GM12878 (cell line): Measurements from ENCODE around the gene TBX4. TPM values are rescaled to one million over a fixed set of nuclear protein-coding genes. Genes with fewer than 3 reads are reported as not detected.
"Not testable (repeated sequence)": the region's sequence is repeated elsewhere in the genome, so short reads cannot be mapped to it uniquely, and the experiment has no call there.

Experiments
- ATAC-seq: fragments of 200-7000 bp; cut with Tn5 transposase; 3 replicates; pipeline ENCODE4 v1.9.1; 2020; ENCODE audit warnings: mild to moderate bottlenecking, moderate library complexity
- BruUV-seq: library from RNA; stranded (reverse); fragments of 400-500 nt; replicated peaks from 2 replicates; lab custom pipeline; 2021; lab: Mats Ljungman, UMichigan
- CTCF ChIA-PET: fragments of 300-600 bp; sonication (Branson Sonifier 250); formaldehyde crosslinking; extraction: SDS; loops from one replicate; lab custom pipeline; 2021; ENCODE audit warnings: inconsistent platforms; lab: Yijun Ruan, JAX
- POLR2A ChIA-PET: fragments of 350-600 bp; formaldehyde crosslinking; extraction: SDS; loops from one replicate; lab custom pipeline; 2021; ENCODE audit warnings: inconsistent platforms; lab: Charles Lee
- RAD21 ChIA-PET: fragments of 300-600 bp; sonication (Branson Sonifier 250); formaldehyde crosslinking; loops from one replicate; lab custom pipeline; 2023; ENCODE audit warnings: antibody characterized with exemption; ENCODE audit not compliant: unreplicated experiment; lab: Charles Lee
- SMC1A ChIA-PET: fragments of 300-600 bp; sonication (Branson Sonifier 250); formaldehyde crosslinking; loops from one replicate; lab custom pipeline; 2023; ENCODE audit not compliant: unreplicated experiment, uncharacterized antibody; lab: Charles Lee
- DNase-seq: peaks from one replicate; pipeline ENCODE4 v3.0.0-alpha.2; 2011; ENCODE audit warnings: low read depth, low spot score
- FAIRE-seq: peaks from 3 replicates; lab custom pipeline; 2011; peaks lifted over from hg19 to GRCh38; lab: Jason Lieb, UNC
- H2AFZ ChIP-seq: 2 replicates; pipeline ENCODE4 v1.6.0; 2011; ENCODE audit warnings: low read depth, low read length, control low read depth; ENCODE audit not compliant: control insufficient read depth
- H3K27ac ChIP-seq: 2 replicates; pipeline ENCODE4 v1.5.1; 2011; ENCODE audit warnings: control low read depth; ENCODE audit not compliant: control insufficient read depth, insufficient read depth
- H3K27me3 ChIP-seq, 2 experiments: replicated peaks in 1 of 2; 2 replicates each; pipeline versions ENCODE4 v1.6.0 to v1.6.1; 2011; ENCODE audit warnings: low read length in 1 of 2; ENCODE audit not compliant: control insufficient read depth in 2 of 2, insufficient read depth in 2 of 2
- H3K36me3 ChIP-seq, 2 experiments: 2 replicates each; pipeline ENCODE4 v1.5.1; 2011; ENCODE audit warnings: low read length in 1 of 2; ENCODE audit not compliant: control insufficient read depth in 2 of 2, insufficient read depth in 2 of 2
- H3K4me1 ChIP-seq: 2 replicates; pipeline ENCODE4 v1.6.1; 2011; ENCODE audit warnings: mild to moderate bottlenecking, low read length, moderate library complexity, mixed read lengths; ENCODE audit not compliant: control insufficient read depth, insufficient read depth
- H3K4me2 ChIP-seq: 2 replicates; pipeline ENCODE4 v1.6.0; 2011; ENCODE audit warnings: control low read depth; ENCODE audit not compliant: control insufficient read depth, insufficient read depth
- H3K4me3 ChIP-seq: fragments of 200-600 bp; sonication (generic); 2 replicates; pipeline ENCODE4 v1.5.1; 2016
- H3K79me2 ChIP-seq: 2 replicates; pipeline ENCODE4 v1.6.0; 2011; ENCODE audit warnings: low read length; ENCODE audit not compliant: control insufficient read depth, insufficient read depth
- H3K9ac ChIP-seq: 2 replicates; pipeline ENCODE4 v1.8.0; 2011; ENCODE audit warnings: low read length, control low read depth, mixed read lengths; ENCODE audit not compliant: control insufficient read depth, insufficient read depth
- H3K9me3 ChIP-seq: replicated peaks from 3 replicates; pipeline ENCODE4 v1.5.1; 2011; ENCODE audit warnings: mild to moderate bottlenecking, low read length; ENCODE audit not compliant: control insufficient read depth, insufficient read depth
- H4K20me1 ChIP-seq: 2 replicates; pipeline ENCODE4 v1.6.0; 2011; ENCODE audit not compliant: control insufficient read depth, insufficient read depth
- E4F1 ChIP-seq: fragments of 450-650 bp; IDR thresholded peaks from 2 replicates; pipeline ENCODE4 v1.6.1; 2018; ENCODE audit warnings: borderline replicate concordance, mild to moderate bottlenecking; ENCODE audit not compliant: partially characterized antibody
- HDAC6 ChIP-seq: fragments of 200-600 bp; sonication (generic); IDR thresholded peaks from one replicate; pipeline ENCODE4 v1.8.0; 2017; ENCODE audit warnings: antibody characterized with exemption; ENCODE audit not compliant: unreplicated experiment
- IRF4 ChIP-seq: IDR thresholded peaks from 2 replicates; pipeline ENCODE4 v1.6.1; 2011; ENCODE audit warnings: low read depth, low read length
- NFXL1 ChIP-seq: fragments of 450-650 bp; IDR thresholded peaks from 2 replicates; pipeline ENCODE4 v1.6.1; 2017; ENCODE audit warnings: antibody characterized with exemption, mild to moderate bottlenecking, borderline replicate concordance
- NFYB ChIP-seq: IDR thresholded peaks from 2 replicates; pipeline ENCODE4 v1.6.1; 2011; ENCODE audit warnings: low read depth, mild to moderate bottlenecking, low read length, improper control_type of control experiment, moderate library complexity; ENCODE audit not compliant: insufficient read depth
- SUZ12 ChIP-seq: fragments of 200-600 bp; sonication (generic); IDR thresholded peaks from one replicate; pipeline ENCODE4 v1.6.1; 2018; ENCODE audit warnings: antibody characterized with exemption, mild to moderate bottlenecking; ENCODE audit not compliant: unreplicated experiment
- ZNF207 ChIP-seq: fragments of 450-650 bp; IDR thresholded peaks from 2 replicates; pipeline ENCODE4 v1.6.1; 2014; ENCODE audit warnings: antibody characterized with exemption, mild to moderate bottlenecking, borderline replicate concordance
- ZNF217 ChIP-seq: fragments of 450-650 bp; IDR thresholded peaks from 2 replicates; pipeline ENCODE4 v1.6.1; 2017; ENCODE audit warnings: antibody characterized with exemption, mild to moderate bottlenecking
- WGBS: methylation state at CpG from one replicate; pipeline ENCODE4 v1.1.6; 2016; ENCODE audit warnings: low lambda C conversion rate; ENCODE audit not compliant: insufficient replicate concordance, insufficient coverage; ENCODE audit errors: missing lambda C conversion rate; 5-methylcytosine and 5-hydroxymethylcytosine counted together
- in situ Hi-C: fragments of 300-500 bp; cut with MboI; formaldehyde crosslinking; loops from 9 replicates; pipeline ENCODE4 v1.14.3; 2018; ENCODE audit warnings: mixed read lengths
- intact Hi-C: fragments of 100-400 bp; cut with micrococcal nuclease; formaldehyde crosslinking; loops from one replicate; pipeline ENCODE4 v1.14.2; 2022; ENCODE audit not compliant: unreplicated experiment
- polyA plus RNA-seq, 11 experiments: library from polyadenylated mRNA; depleted of rRNA in 4 of 11; unstranded in 6 of 11; stranded (reverse) in 5 of 11; fragments of >200 nt; fragmentation: Nextera tagmentation in 4 of 11; fragmentation: Illumina TruSeq in 1 of 11; extraction: Ambion mirVana in 4 of 11; extraction: Trizol in 1 of 11; gene quantifications; 1 replicate in 1 of 11; 2 replicates in 10 of 11; pipeline versions ENCODE4 v1.2.1 to v1.2.3, GENCODE V29; 2011 to 2016; ENCODE audit warnings: inconsistent platforms in 2 of 11, missing spikeins in 2 of 11, low read depth in 1 of 11
- total RNA-seq, 4 experiments: library from RNA; depleted of rRNA in 3 of 4; stranded (reverse); fragments of >200 nt in 3 of 4; fragmentation: Illumina TruSeq in 1 of 4; extraction: Trizol in 1 of 4; gene quantifications; 2 replicates each; pipeline versions ENCODE4 v1.2.1 to v1.2.3, GENCODE V29; 2013 to 2021

The TBX4 gene
- total and polyA plus RNA-seq, 10 of the 15 experiments (the other 5 are each of a cell fraction or from before 2014, with no cell fraction given): 0.01 TPM; not detected in 9

- DNase-seq, POLR2A ChIA-PET, CTCF ChIA-PET, ATAC-seq, intact Hi-C loops, H3K27ac ChIP-seq, H3K36me3 ChIP-seq, H3K4me1 ChIP-seq, H3K9me3 ChIP-seq, H3K27me3 ChIP-seq, H3K9ac ChIP-seq, BruUV-seq, H3K4me2 ChIP-seq, H2AFZ ChIP-seq, H3K79me2 ChIP-seq, H3K4me3 ChIP-seq, in situ Hi-C loops, RAD21 ChIA-PET, FAIRE-seq, H4K20me1 ChIP-seq: not testable (repeated sequence)
- SMC1A ChIA-PET: interaction anchor here (0.9 kb wide), 1 partner anchor 13 kb away, joined by 3 read pairs; no protein-coding TSS in a partner anchor
- 29% methylated on average over 5 of the region's 5 CpGs for WGBS
- peak; percentile 19; the same call in 1 of the 2 replicates for TF ChIP-seq NFXL1
Measured at GRCh38 chr17:61509454-61509853, 57.2 kb downstream of the TBX4 start.

- DNase-seq (no peak), ATAC-seq (no peak), FAIRE-seq (no peak)
- intact Hi-C loops: no loop called here
- Histone ChIP-seq H3K4me1 (no peaks in the 10 kb centered on the region), H3K4me3 (no peak overlapping the region), H3K36me3 (no peaks in the 10 kb centered on the region), H2AFZ (no peak overlapping the region), H3K27ac (no peak overlapping the region), H4K20me1 (no peaks in the 10 kb centered on the region), H3K4me2 (no peak overlapping the region), H3K79me2 (no peaks in the 10 kb centered on the region), H3K27me3 (no peaks in the 10 kb centered on the region; a peak in 1 of 4 replicates), H3K9ac (no peak overlapping the region), H3K9me3 (no peaks in the 10 kb centered on the region)
- BruUV-seq: no TSS peak
- ChIA-PET POLR2A (no interaction called here), SMC1A (interaction anchor here (0.9 to 1.3 kb wide), 2 partner anchors 13 to 20 kb away, joined by 3 read pairs; no protein-coding TSS in a partner anchor), RAD21 (no interaction called here), CTCF (no interaction called here)
- TF ChIP-seq SUZ12: no peak
- no peak for TF ChIP-seq IRF4
- TF ChIP-seq HDAC6: no peak
- TF ChIP-seq ZNF207: no peak
- TF ChIP-seq ZNF217: no peak
- TF ChIP-seq NFYB: no peak
- TF ChIP-seq E4F1: no peak
- 16% methylated on average over 6 of the region's 6 CpGs for whole genome bisulfite sequencing
- in situ Hi-C loops: no loop called here
Measured at GRCh38 chr17:61510237-61510636, 58.0 kb downstream of the TBX4 start.
